GM21576 (cell line): Measurements from ENCODE around the gene MYL12B.
A peak's percentile ranks its signal among the peaks of the same experiment; 100 is the strongest.
"Not testable (repeated sequence)": the region's sequence is repeated elsewhere in the genome, so short reads cannot be mapped to it uniquely, and the experiment has no call there.

Experiments
- ATAC-seq: cut with Tn5 transposase; IDR thresholded peaks from one replicate; pipeline ENCODE4 v1.9.1; 2021; ENCODE audit warnings: mild to moderate bottlenecking, moderate library complexity; ENCODE audit not compliant: unreplicated experiment

MYL12B gene

GRCh38 chr18:3294435-3295080 lies 32.6 kb downstream of the MYL12B start:
- ATAC-seq = no peak

- ATAC-seq = peak; percentile 98
These were observed 35.4 kb downstream of the MYL12B start for GRCh38 chr18:3297025-3297984.

DNA sequence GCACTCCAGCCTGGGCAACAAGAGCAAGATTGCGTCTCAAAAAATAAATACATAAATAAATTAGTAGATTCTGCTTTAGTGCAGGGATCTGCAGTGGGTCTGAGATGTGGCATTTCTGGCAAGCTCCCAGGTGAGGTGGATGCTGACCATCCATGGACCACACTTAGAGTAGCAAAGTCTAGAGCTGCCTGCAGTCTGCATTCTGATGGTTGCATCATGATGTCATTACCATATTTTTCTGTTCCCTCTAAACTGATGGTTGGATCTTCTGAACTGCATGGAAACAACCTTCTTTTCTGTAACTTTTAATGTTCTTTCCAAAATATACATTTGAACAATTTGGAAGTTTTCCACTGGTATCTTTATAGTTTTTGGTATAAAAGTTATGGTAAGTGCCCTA lies 42.9 kb downstream of the MYL12B start:
- ATAC-seq = no peak

- ATAC-seq = peak; percentile 49
These were observed 43.4 kb downstream of the MYL12B start for GRCh38 chr18:3305354-3305762.

- ATAC-seq = no peak
These were observed 44.0 kb downstream of the MYL12B start for GRCh38 chr18:3305933-3306332.

DNA sequence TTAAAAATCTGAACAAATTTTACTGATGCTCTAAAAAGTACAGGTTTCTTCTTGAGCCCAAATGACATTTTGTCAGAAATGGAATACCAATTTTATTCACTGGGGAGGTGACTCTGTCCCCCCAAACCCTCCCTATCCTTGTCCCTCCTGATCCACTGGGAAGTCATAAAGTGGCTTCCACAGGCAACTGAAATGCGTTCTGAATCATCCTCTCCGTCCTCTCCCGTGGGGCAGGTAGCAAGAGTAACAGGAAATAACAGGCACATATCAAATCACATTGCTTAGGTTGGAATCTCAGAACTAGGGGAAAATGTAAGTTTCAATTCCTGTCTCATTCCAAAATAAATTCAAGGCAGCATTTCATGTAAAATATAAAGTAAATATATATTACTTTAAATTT lies 44.5 kb downstream of the MYL12B start:
- no peak for ATAC-seq

DNA sequence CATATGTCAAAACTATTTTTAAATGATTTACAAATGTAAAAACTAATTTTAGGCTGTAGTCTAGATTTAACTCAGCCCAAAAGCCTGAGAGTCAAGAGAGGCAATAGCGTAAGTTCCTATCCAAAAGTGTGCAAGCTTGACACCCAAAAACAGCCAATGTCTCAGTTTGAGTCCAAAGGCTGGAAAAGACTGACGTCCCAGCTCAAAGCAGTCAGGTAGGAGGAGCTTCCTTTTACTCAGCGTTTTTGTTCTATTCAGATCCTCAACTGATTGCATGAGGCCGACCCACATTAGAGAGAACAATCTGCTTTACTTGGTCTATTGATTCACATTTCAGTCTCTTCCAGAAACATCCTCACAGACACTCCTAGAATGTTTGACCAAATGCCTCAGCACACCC lies 51.8 kb downstream of the MYL12B start:
- ATAC-seq = no peak

GRCh38 chr18:3315344-3315743 lies 53.4 kb downstream of the MYL12B start:
- ATAC-seq = not testable (repeated sequence)

- ATAC-seq = no peak
These were observed 57.5 kb downstream of the MYL12B start for GRCh38 chr18:3319399-3319798.

GRCh38 chr18:3319894-3320454 lies 58.0 kb downstream of the MYL12B start:
- ATAC-seq = no peak

GRCh38 chr18:3321133-3321812 lies 59.3 kb downstream of the MYL12B start:
- no peak for ATAC-seq

- ATAC-seq = no peak
These were observed 62.0 kb downstream of the MYL12B start for GRCh38 chr18:3323900-3324299.
